ENCODE measurements around the gene CREBBP.

GRCh38 chr16:3876695-3877094, 3.8 kb downstream of the CREBBP start:
- no peak for TF ChIP-seq FOXK2 (IDR thresholded peaks at IDR 0.05)
- no peak for TF ChIP-seq ARNT (IDR thresholded peaks at IDR 0.05)
- no peak for TF ChIP-seq ELF4 (IDR thresholded peaks at IDR 0.05)
- no peak for TF ChIP-seq CTBP1 (IDR thresholded peaks at IDR 0.05; ENCODE audit: borderline replicate concordance)
- no peak for TF ChIP-seq TARDBP (IDR thresholded peaks at IDR 0.05)
- no peak for TF ChIP-seq NFRKB (IDR thresholded peaks at IDR 0.05)
- no peak for TF ChIP-seq BHLHE40 (IDR thresholded peaks at IDR 0.05; ENCODE audit: borderline replicate concordance)
- TF ChIP-seq SUZ12 (IDR thresholded peaks at IDR 0.05) = no peak
- TF ChIP-seq ZNF384 (IDR thresholded peaks at IDR 0.05) = no peak
- no peak for TF ChIP-seq PKNOX1 (IDR thresholded peaks at IDR 0.05)
- no peak for TF ChIP-seq SP1 (IDR thresholded peaks at IDR 0.05)
- TF ChIP-seq FOXA1 (IDR thresholded peaks at IDR 0.05) = no peak
- TF ChIP-seq FOXM1 (IDR thresholded peaks at IDR 0.05; ENCODE audit: borderline replicate concordance) = no peak
- TF ChIP-seq L3MBTL2 (conservative IDR thresholded peaks at IDR 0.05) = no peak
